ENCODE data around the gene CYP27A1.
"Not testable (repeated sequence)": the region's sequence is repeated elsewhere in the genome, so short reads cannot be mapped to it uniquely, and the experiment has no call there.

The CYP27A1 gene

GRCh38 chr2:218781691-218782527 is at the start of gene CYP27A1:
CYP27A1 (plus strand) TSS chr2:218782147; CDS start chr2:218782183, 36 bp downstream.
- DNase-seq (ENCODE audit: low read depth, low spot score) = peak; percentile 68

- DNase-seq (ENCODE audit: low read depth, low spot score) = no peak
Observed at GRCh38 chr2:218732761-218733158, 49.2 kb upstream of the CYP27A1 start.

GRCh38 chr2:218733171-218734021 is 48.6 kb upstream of the CYP27A1 start:
- peak; percentile 44 for DNase-seq (ENCODE audit: low read depth, low spot score)

- no peak for DNase-seq (ENCODE audit: low read depth, low spot score)
Observed at GRCh38 chr2:218734190-218734975, 47.6 kb upstream of the CYP27A1 start.

GRCh38 chr2:218736531-218736930 is 45.4 kb upstream of the CYP27A1 start:
- no peak for DNase-seq (ENCODE audit: low read depth, low spot score)

GRCh38 chr2:218743068-218743467 is 38.9 kb upstream of the CYP27A1 start:
- DNase-seq (ENCODE audit: low read depth, low spot score) = no peak

- DNase-seq (ENCODE audit: low read depth, low spot score) = no peak
Observed at GRCh38 chr2:218744615-218745014, 37.3 kb upstream of the CYP27A1 start.

- no peak for DNase-seq (ENCODE audit: low read depth, low spot score)
Observed at GRCh38 chr2:218745160-218745558, 36.8 kb upstream of the CYP27A1 start.

- DNase-seq (ENCODE audit: low read depth, low spot score) = peak; percentile 88
Observed at GRCh38 chr2:218745559-218746469, 36.1 kb upstream of the CYP27A1 start.

- DNase-seq (ENCODE audit: low read depth, low spot score) = no peak
Observed at GRCh38 chr2:218746470-218746795, 35.5 kb upstream of the CYP27A1 start.

- no peak for DNase-seq (ENCODE audit: low read depth, low spot score)
Observed at GRCh38 chr2:218746960-218747359, 35.0 kb upstream of the CYP27A1 start.

- DNase-seq (ENCODE audit: low read depth, low spot score) = no peak
Observed at GRCh38 chr2:218748741-218749441, 33.1 kb upstream of the CYP27A1 start.

- no peak for DNase-seq (ENCODE audit: low read depth, low spot score)
Observed at GRCh38 chr2:218754201-218754600, 27.7 kb upstream of the CYP27A1 start.

- DNase-seq (ENCODE audit: low read depth, low spot score) = no peak
Observed at GRCh38 chr2:218754781-218755180, 27.2 kb upstream of the CYP27A1 start.

- DNase-seq (ENCODE audit: low read depth, low spot score) = no peak
Observed at GRCh38 chr2:218755198-218755566, 26.8 kb upstream of the CYP27A1 start.

GRCh38 chr2:218755567-218756404 is 26.2 kb upstream of the CYP27A1 start:
- DNase-seq (ENCODE audit: low read depth, low spot score) = no peak

- DNase-seq (ENCODE audit: low read depth, low spot score) = no peak
Observed at GRCh38 chr2:218756599-218757377, 25.2 kb upstream of the CYP27A1 start.

GRCh38 chr2:218761795-218762194 is 20.2 kb upstream of the CYP27A1 start:
- no peak for DNase-seq (ENCODE audit: low read depth, low spot score)

GRCh38 chr2:218772759-218773158 is 9.2 kb upstream of the CYP27A1 start:
- DNase-seq (ENCODE audit: low read depth, low spot score) = not testable (repeated sequence)

Data from astrocyte of the hippocampus (primary cell).